ENCODE data around the gene LARP4. TPM values are rescaled to one million over a fixed set of nuclear protein-coding genes. Genes with fewer than 3 reads are reported as not detected.

The LARP4 gene
- total and polyA plus RNA-seq, 2 donors (not counting 3 experiments of a cell fraction or from before 2014, with no cell fraction given) = 8.9 to 69.6 TPM

DNA sequence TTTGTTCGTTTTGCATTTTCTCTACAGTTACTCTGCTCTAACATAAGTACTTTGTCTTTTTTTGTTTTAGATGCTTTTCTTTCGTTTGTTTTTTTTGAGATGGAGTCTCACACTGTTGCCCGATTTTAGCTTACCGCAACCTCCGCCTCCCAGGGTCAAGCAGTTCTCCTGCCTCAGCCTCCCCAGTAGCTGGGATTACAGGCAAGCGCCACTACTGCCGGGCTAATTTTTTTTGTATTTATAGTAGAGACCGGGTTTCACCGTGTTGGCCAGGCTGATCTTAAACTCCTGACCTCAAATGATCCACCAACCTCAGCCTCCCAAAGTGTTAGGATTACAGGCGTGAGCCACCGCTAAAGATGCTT, 106.8 kb downstream of the LARP4 start:
- POLR2A ChIA-PET = interaction anchor here (0.6 kb wide), 1 partner anchor 30 kb away, joined by 6 read pairs; no protein-coding TSS in a partner anchor
- Histone ChIP-seq H3K79me2 (ENCODE audit: control insufficient read depth, insufficient read depth, low read length) (peaks cover 58% of the 10 kb centered on the region), H3K9me3 (replicated peaks; ENCODE audit: control insufficient read depth, insufficient read depth, low read length) (no peaks in the 10 kb centered on the region), H2AFZ (ENCODE audit: low read depth, low read length) (no peak overlapping the region), H3K9ac (replicated peaks; ENCODE audit: extremely low read depth, insufficient read depth, low read length) (no peak overlapping the region), H3K27me3 (ENCODE audit: control insufficient read depth in 2 of 2, insufficient read depth in 2 of 2, low read length in 2 of 2) (no peaks in the 10 kb centered on the region), H3K27ac (ENCODE audit: insufficient read depth, low read depth, low read length) (no peak overlapping the region), H3K4me3 (replicated peaks in 1 of 3; ENCODE audit: insufficient read depth in 1 of 3, low read depth in 1 of 3, low read length in 3 of 3) (no peak overlapping the region), H3K4me1 (ENCODE audit: control insufficient read depth, extremely low read depth, insufficient read depth, low read length) (peaks cover 11% of the 10 kb centered on the region), H3K4me2 (ENCODE audit: insufficient read depth, low read length) (no peak overlapping the region), H3K36me3 (ENCODE audit: control insufficient read depth in 2 of 2, extremely low read depth in 1 of 2, insufficient read depth in 2 of 2, low read length in 2 of 2) (no peaks in the 10 kb centered on the region), H3K9me1 (replicated peaks; ENCODE audit: control insufficient read depth, extremely low read depth, insufficient read depth, low read length) (no peaks in the 10 kb centered on the region), H4K20me1 (replicated peaks; ENCODE audit: control insufficient read depth, extremely low read depth, insufficient read depth, low read length) (peaks cover 7% of the 10 kb centered on the region)
- CTCF ChIA-PET = interaction anchor here (0.6 to 8.9 kb wide), 4 partner anchors 10 to 134 kb away, joined by 3 to 261 read pairs (median 5); no protein-coding TSS in a partner anchor
- FAIRE-seq = no peak
- no TSS peak for BruUV-seq (replicated peaks)
- dilution Hi-C loops (cut with MboI; ENCODE audit: extremely low pct_ligation_motif_present, low sequenced_read_pairs) = no loop called here
- TF ChIP-seq, protein P1, sequence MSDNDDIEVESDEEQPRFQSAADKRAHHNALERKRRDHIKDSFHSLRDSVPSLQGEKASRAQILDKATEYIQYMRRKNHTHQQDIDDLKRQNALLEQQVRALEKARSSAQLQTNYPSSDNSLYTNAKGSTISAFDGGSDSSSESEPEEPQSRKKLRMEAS (IDR thresholded peaks at IDR 0.05; ENCODE audit: insufficient read depth, insufficient read length) = no peak
- TF ChIP-seq MYC (IDR thresholded peaks at IDR 0.05; ENCODE audit: low read depth, low read length) (no peak), EZH2 (IDR thresholded peaks at IDR 0.05; ENCODE audit: borderline replicate concordance, low read depth, low read length, severe bottlenecking) (no peak), GATA2 (IDR thresholded peaks at IDR 0.05; ENCODE audit: insufficient read depth, insufficient read length, low read depth, low read length) (no peak), JUN (IDR thresholded peaks at IDR 0.05; ENCODE audit: borderline replicate concordance, insufficient read depth, insufficient read length, low read depth) (no peak)
- TF ChIP-seq, protein P2, sequence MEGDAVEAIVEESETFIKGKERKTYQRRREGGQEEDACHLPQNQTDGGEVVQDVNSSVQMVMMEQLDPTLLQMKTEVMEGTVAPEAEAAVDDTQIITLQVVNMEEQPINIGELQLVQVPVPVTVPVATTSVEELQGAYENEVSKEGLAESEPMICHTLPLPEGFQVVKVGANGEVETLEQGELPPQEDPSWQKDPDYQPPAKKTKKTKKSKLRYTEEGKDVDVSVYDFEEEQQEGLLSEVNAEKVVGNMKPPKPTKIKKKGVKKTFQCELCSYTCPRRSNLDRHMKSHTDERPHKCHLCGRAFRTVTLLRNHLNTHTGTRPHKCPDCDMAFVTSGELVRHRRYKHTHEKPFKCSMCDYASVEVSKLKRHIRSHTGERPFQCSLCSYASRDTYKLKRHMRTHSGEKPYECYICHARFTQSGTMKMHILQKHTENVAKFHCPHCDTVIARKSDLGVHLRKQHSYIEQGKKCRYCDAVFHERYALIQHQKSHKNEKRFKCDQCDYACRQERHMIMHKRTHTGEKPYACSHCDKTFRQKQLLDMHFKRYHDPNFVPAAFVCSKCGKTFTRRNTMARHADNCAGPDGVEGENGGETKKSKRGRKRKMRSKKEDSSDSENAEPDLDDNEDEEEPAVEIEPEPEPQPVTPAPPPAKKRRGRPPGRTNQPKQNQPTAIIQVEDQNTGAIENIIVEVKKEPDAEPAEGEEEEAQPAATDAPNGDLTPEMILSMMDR (IDR thresholded peaks at IDR 0.05; ENCODE audit: extremely low read depth in 1 of 2, insufficient read depth in 1 of 2, low read depth in 1 of 2, low read length in 2 of 2) = no peak
- DNase-seq (ENCODE audit: low read depth, low spot score) = no peak
- intact Hi-C loops (cut with micrococcal nuclease) = loop anchor here (5.0 kb wide), 1 partner anchor 90 kb away; no protein-coding TSS in a partner anchor
